SK-N-SH (cell line): ENCODE results near the gene OGFOD1. TPM values are rescaled to one million over a fixed set of nuclear protein-coding genes. Genes with fewer than 3 reads are reported as not detected.
"Not testable (repeated sequence)": the region's sequence is repeated elsewhere in the genome, so short reads cannot be mapped to it uniquely, and the experiment has no call there.

Experiments
- CTCF ChIA-PET: fragments of 300-600, 350-600 bp; formaldehyde crosslinking; extraction: SDS; loops from one replicate; lab custom pipeline; 2021; lab: Yijun Ruan, JAX
- POLR2A ChIA-PET: fragments of 350-600 bp; sonication (Branson Sonifier 250); formaldehyde crosslinking; extraction: SDS; loops from one replicate; lab custom pipeline; 2020; ENCODE audit warnings: antibody characterized with exemption, inconsistent platforms; lab: Yijun Ruan, JAX
- DNase-seq: peaks from one replicate; pipeline ENCODE4 v3.0.0; 2012
- H2AFZ ChIP-seq: fragments of 200-600 bp; sonication (generic); 2 replicates; pipeline ENCODE4 v1.8.1; 2016; ENCODE audit warnings: antibody characterized with exemption, mild to moderate bottlenecking, low read depth
- H3F3A ChIP-seq: fragments of 200-600 bp; sonication (generic); replicated peaks from 2 replicates; pipeline ENCODE3; 2016; ENCODE audit warnings: antibody characterized with exemption, mild to moderate bottlenecking; ENCODE audit not compliant: insufficient read depth
- H3K27ac ChIP-seq, 2 experiments: fragments of 200-500 bp in 1 of 2; fragments of 200-600 bp in 1 of 2; sonication (Bioruptor generic) in 1 of 2; sonication (generic), shearing (Covaris generic) in 1 of 2; 2 replicates each; pipeline versions ENCODE4 v1.5.1 to v1.6.1; 2014 to 2016; ENCODE audit warnings: low read depth in 2 of 2, inconsistent platforms in 1 of 2, low read length in 1 of 2, mild to moderate bottlenecking in 1 of 2, mixed read lengths in 1 of 2
- H3K27me3 ChIP-seq: fragments of 200-600 bp; sonication (generic), shearing (Covaris generic); 2 replicates; pipeline ENCODE4 v1.6.1; 2016; ENCODE audit warnings: mixed run types; ENCODE audit not compliant: insufficient read depth
- H3K36me3 ChIP-seq, 2 experiments: fragments of 200-500 bp in 1 of 2; fragments of 200-600 bp in 1 of 2; sonication (Bioruptor generic) in 1 of 2; sonication (generic) in 1 of 2; replicated peaks in 1 of 2; 2 replicates each; pipeline versions ENCODE3 to v1.5.1; 2014 to 2016; ENCODE audit warnings: low read length in 1 of 2, mild to moderate bottlenecking in 1 of 2; ENCODE audit not compliant: insufficient read depth in 2 of 2, control insufficient read depth in 1 of 2
- H3K4me1 ChIP-seq, 2 experiments: fragments of 200-500 bp in 1 of 2; fragments of 200-600 bp in 1 of 2; sonication (Bioruptor generic) in 1 of 2; sonication (generic), shearing (Covaris generic) in 1 of 2; 2 replicates each; pipeline versions ENCODE4 v1.5.1 to v1.6.1; 2014 to 2016; ENCODE audit warnings: low read depth in 1 of 2, low read length in 1 of 2, mixed run types in 1 of 2; ENCODE audit not compliant: insufficient read depth in 2 of 2, control insufficient read depth in 1 of 2
- H3K4me2 ChIP-seq: fragments of 200-600 bp; sonication (generic), shearing (Covaris generic); 2 replicates; pipeline ENCODE4 v1.6.1; 2017; ENCODE audit warnings: mixed run types
- H3K4me3 ChIP-seq, 2 experiments: fragments of 200-500 bp in 1 of 2; fragments of 200-600 bp in 1 of 2; sonication (Bioruptor generic) in 1 of 2; sonication (generic), shearing (Covaris generic) in 1 of 2; 2 replicates each; pipeline versions ENCODE4 v1.5.1 to v1.8.1; 2014 to 2016; ENCODE audit warnings: low read depth in 2 of 2, inconsistent platforms in 1 of 2, low read length in 1 of 2, mild to moderate bottlenecking in 1 of 2, mixed read lengths in 1 of 2, moderate library complexity in 1 of 2
- H3K79me2 ChIP-seq: fragments of 200-600 bp; sonication (generic); 2 replicates; pipeline ENCODE4 v1.8.1; 2017; ENCODE audit warnings: mild to moderate bottlenecking; ENCODE audit not compliant: insufficient read depth
- H3K9ac ChIP-seq: fragments of 200-600 bp; sonication (generic); 2 replicates; pipeline ENCODE4 v1.6.1; 2017; ENCODE audit warnings: mixed run types
- H3K9me2 ChIP-seq: fragments of 200-600 bp; sonication (generic); 2 replicates; pipeline ENCODE4 v1.6.1; 2017; ENCODE audit warnings: mixed run types
- H3K9me3 ChIP-seq: fragments of 200-600 bp; sonication (generic); 2 replicates; pipeline ENCODE4 v1.6.1; 2017; ENCODE audit warnings: mixed run types, mild to moderate bottlenecking, moderate library complexity
- H4K20me1 ChIP-seq: fragments of 200-600 bp; sonication (generic); 2 replicates; pipeline ENCODE4 v1.6.1; 2017; ENCODE audit warnings: mild to moderate bottlenecking, mixed run types; ENCODE audit not compliant: insufficient read depth
- CTCF ChIP-seq: fragments of 200-600 bp; sonication (generic); IDR thresholded peaks from 2 replicates; pipeline ENCODE4 v1.6.1; 2017; ENCODE audit warnings: antibody characterized with exemption, mild to moderate bottlenecking, moderate library complexity
- EP300 ChIP-seq, 2 experiments: IDR thresholded peaks; 2 replicates each; pipeline versions ENCODE4 v1.4.0 to v1.6.1; 2012; ENCODE audit warnings: borderline replicate concordance in 1 of 2, low read depth in 1 of 2, low read length in 1 of 2
- EZH2phosphoT487 ChIP-seq: fragments of 200-600 bp; sonication (generic); IDR thresholded peaks from 2 replicates; pipeline ENCODE4 v1.6.1; 2017; ENCODE audit warnings: low read depth, mixed run types, mild to moderate bottlenecking, antibody characterized with exemption, moderate library complexity, borderline replicate concordance
- FOSL2 ChIP-seq: IDR thresholded peaks from 2 replicates; pipeline ENCODE4 v1.4.0; 2012; ENCODE audit warnings: low read depth, mild to moderate bottlenecking, moderate library complexity, borderline replicate concordance
- FOXJ3 ChIP-seq: sonication (generic); formaldehyde crosslinking; IDR thresholded peaks from 2 replicates; pipeline ENCODE4 v1.5.1; 2020; ENCODE audit warnings: mild to moderate bottlenecking, missing genetic modification reagents
- MAX ChIP-seq: IDR thresholded peaks from 2 replicates; pipeline ENCODE4 v1.4.0; 2012; ENCODE audit warnings: low read depth
- MXI1 ChIP-seq: IDR thresholded peaks from 2 replicates; pipeline ENCODE4 v1.6.1; 2012; ENCODE audit warnings: mild to moderate bottlenecking, low read depth, low read length, improper control_type of control experiment
- NRF1 ChIP-seq: IDR thresholded peaks from 2 replicates; pipeline ENCODE4 v1.6.1; 2012; ENCODE audit warnings: low read depth, mild to moderate bottlenecking, low read length
- RAD21 ChIP-seq: IDR thresholded peaks from 2 replicates; pipeline ENCODE4 v1.6.1; 2012; ENCODE audit warnings: mild to moderate bottlenecking, low read length
- RXRA ChIP-seq: IDR thresholded peaks from 2 replicates; pipeline ENCODE4 v1.4.0; 2012; ENCODE audit warnings: low read depth, mild to moderate bottlenecking, borderline replicate concordance
- WGBS: methylation state at CpG from one replicate; pipeline ENCODE4 v1.1.6; 2017; ENCODE audit warnings: low lambda C conversion rate; 5-methylcytosine and 5-hydroxymethylcytosine counted together
- polyA plus RNA-seq, 3 experiments: library from polyadenylated mRNA; depleted of rRNA; stranded (reverse); fragments of >200 nt; gene quantifications; 2 replicates each; pipeline ENCODE4 v1.2.3, GENCODE V29; 2012
- TF ChIP-seq, protein P1 (sequence below): IDR thresholded peaks from 2 replicates; pipeline ENCODE4 v1.6.1; 2012; ENCODE audit warnings: mild to moderate bottlenecking, low read depth, low read length, moderate library complexity

OGFOD1 gene
- polyA plus RNA-seq, 1 of the 3 experiments (the other 2 are of a cell fraction) = 35.6 TPM

GRCh38 chr16:56483394-56483793 lies 32.0 kb downstream of the OGFOD1 start (continued):
- no peak for TF ChIP-seq MAX

DNA sequence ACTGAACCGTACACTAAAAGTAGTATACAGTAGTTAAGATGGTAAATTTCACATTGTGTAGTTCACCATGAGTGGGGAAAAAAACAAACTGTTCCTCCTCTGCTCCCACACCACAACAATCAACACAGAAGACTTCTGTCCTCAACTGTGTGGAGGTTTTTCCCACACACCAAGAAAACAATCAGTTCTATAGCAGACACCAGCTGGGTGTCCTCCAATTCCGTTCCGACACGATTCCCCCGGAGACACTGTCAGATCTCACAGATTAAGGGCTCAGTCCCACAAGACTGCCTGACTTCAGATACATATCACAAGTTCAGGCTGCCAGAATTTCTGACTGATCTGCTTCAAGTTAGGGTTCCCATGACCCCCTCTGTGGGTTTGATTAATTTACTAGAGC lies 36.7 kb downstream of the OGFOD1 start:
- Histone ChIP-seq H3K9ac (no peak overlapping the region), H2AFZ (no peak overlapping the region), H3K4me1 (no peaks in the 10 kb centered on the region; a peak in 1 of 4 replicates), H3K9me2 (no peaks in the 10 kb centered on the region), H3K36me3 (peaks cover 34 to 69% of the 10 kb centered on the region in 2 experiments), H3K27me3 (no peaks in the 10 kb centered on the region), H3F3A (no peaks in the 10 kb centered on the region), H3K79me2 (no peaks in the 10 kb centered on the region), H4K20me1 (no peaks in the 10 kb centered on the region), H3K4me2 (no peak overlapping the region), H3K9me3 (no peaks in the 10 kb centered on the region), H3K27ac (no peak overlapping the region), H3K4me3 (no peak overlapping the region)
- ChIA-PET CTCF (interaction anchor here (0.6 to 1.3 kb wide), 2 partner anchors 23 to 32 kb away, joined by 3 read pairs; no protein-coding TSS in a partner anchor), POLR2A (no interaction called here)
- TF ChIP-seq FOXJ3 (no peak), EZH2phosphoT487 (no peak), NRF1 (no peak), MXI1 (no peak), CTCF (no peak), RAD21 (no peak), EP300 (IDR thresholded peaks at IDR 0.05; ENCODE audit: borderline replicate concordance in 1 of 2, low read depth in 1 of 2, low read length in 1 of 2) (no peak), FOSL2 (no peak), RXRA (no peak)
- TF ChIP-seq, protein P1, sequence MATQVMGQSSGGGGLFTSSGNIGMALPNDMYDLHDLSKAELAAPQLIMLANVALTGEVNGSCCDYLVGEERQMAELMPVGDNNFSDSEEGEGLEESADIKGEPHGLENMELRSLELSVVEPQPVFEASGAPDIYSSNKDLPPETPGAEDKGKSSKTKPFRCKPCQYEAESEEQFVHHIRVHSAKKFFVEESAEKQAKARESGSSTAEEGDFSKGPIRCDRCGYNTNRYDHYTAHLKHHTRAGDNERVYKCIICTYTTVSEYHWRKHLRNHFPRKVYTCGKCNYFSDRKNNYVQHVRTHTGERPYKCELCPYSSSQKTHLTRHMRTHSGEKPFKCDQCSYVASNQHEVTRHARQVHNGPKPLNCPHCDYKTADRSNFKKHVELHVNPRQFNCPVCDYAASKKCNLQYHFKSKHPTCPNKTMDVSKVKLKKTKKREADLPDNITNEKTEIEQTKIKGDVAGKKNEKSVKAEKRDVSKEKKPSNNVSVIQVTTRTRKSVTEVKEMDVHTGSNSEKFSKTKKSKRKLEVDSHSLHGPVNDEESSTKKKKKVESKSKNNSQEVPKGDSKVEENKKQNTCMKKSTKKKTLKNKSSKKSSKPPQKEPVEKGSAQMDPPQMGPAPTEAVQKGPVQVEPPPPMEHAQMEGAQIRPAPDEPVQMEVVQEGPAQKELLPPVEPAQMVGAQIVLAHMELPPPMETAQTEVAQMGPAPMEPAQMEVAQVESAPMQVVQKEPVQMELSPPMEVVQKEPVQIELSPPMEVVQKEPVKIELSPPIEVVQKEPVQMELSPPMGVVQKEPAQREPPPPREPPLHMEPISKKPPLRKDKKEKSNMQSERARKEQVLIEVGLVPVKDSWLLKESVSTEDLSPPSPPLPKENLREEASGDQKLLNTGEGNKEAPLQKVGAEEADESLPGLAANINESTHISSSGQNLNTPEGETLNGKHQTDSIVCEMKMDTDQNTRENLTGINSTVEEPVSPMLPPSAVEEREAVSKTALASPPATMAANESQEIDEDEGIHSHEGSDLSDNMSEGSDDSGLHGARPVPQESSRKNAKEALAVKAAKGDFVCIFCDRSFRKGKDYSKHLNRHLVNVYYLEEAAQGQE = no peak
- 90% methylated on average over 5 of the region's 5 CpGs for WGBS
- no peak for DNase-seq

DNA sequence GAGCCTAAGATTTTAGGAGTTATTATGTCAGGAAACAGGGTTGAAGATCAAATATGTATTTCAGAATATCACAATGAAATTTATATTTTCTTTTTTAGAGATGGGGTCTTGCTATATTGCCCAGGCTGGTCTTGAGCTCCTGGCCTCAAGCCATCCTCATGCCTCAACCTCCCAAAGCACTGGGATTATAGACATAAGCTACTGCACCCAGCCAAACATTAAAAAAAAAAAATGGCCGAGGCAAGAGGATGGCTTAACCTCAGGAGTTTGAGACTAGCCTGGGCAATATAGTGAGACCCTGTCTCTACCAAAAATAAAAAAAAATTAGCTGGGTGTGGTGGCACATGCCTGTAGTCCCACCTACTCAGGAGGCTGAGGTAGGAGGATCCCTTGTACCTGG lies 37.5 kb downstream of the OGFOD1 start:
- H3F3A ChIP-seq, H3K4me1 ChIP-seq, H3K9ac ChIP-seq, H3K27ac ChIP-seq, H3K4me2 ChIP-seq, H3K9me2 ChIP-seq, H3K27me3 ChIP-seq, H4K20me1 ChIP-seq, H3K9me3 ChIP-seq, H3K79me2 ChIP-seq, H3K4me3 ChIP-seq, CTCF ChIA-PET, H2AFZ ChIP-seq, DNase-seq: not testable (repeated sequence)
- POLR2A ChIA-PET = interaction anchor here (0.7 kb wide), 1 partner anchor 10 kb away, joined by 3 read pairs; no protein-coding TSS in a partner anchor
- 93% methylated on average over 1 of the region's 1 CpG for WGBS
- peaks cover 29 to 69% of the 10 kb centered on the region in 2 experiments for H3K36me3 ChIP-seq
